Measurements from ENCODE around the gene CFAP251.
A peak's percentile ranks its signal among the peaks of the same experiment; 100 is the strongest.

Gene CFAP251

DNA sequence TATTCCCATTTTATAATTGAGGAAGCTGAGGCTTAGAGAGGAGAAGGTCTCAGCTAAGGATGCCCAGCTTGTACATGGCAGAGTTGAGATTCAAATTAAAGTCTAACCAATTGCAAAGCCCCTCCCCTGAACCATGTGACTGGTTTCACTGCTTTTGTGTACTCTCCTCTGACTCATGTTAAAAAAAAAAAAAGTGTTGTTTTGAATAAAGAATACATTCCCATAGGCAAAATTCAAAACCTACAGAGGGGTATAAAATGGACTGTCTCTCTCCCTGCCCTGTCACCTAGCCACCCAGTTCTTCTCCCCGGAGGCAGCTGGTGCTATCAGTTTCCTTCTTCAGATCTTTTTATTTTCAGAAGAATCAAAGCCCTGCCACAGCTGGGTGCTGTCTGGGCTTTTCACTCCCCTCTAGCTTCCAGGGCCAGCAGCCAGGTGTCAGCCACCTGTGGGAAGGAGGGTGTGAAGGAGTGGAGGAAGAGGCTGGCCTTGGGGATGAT is 24.4 kb upstream of the CFAP251 start (continued):
- TF ChIP-seq PRDM6 (tag by site-specific recombination; IDR thresholded peaks at IDR 0.05) (no peak), ZBTB48 (tag by site-specific recombination; IDR thresholded peaks at IDR 0.05) (no peak), GLIS2 (tag by site-specific recombination; IDR thresholded peaks at IDR 0.05) (no peak), ZNF596 (tag by site-specific recombination; IDR thresholded peaks at IDR 0.05) (no peak), SCRT2 (tag by site-specific recombination; IDR thresholded peaks at IDR 0.05) (peak; percentile 87)
- TF ChIP-seq, protein P1, sequence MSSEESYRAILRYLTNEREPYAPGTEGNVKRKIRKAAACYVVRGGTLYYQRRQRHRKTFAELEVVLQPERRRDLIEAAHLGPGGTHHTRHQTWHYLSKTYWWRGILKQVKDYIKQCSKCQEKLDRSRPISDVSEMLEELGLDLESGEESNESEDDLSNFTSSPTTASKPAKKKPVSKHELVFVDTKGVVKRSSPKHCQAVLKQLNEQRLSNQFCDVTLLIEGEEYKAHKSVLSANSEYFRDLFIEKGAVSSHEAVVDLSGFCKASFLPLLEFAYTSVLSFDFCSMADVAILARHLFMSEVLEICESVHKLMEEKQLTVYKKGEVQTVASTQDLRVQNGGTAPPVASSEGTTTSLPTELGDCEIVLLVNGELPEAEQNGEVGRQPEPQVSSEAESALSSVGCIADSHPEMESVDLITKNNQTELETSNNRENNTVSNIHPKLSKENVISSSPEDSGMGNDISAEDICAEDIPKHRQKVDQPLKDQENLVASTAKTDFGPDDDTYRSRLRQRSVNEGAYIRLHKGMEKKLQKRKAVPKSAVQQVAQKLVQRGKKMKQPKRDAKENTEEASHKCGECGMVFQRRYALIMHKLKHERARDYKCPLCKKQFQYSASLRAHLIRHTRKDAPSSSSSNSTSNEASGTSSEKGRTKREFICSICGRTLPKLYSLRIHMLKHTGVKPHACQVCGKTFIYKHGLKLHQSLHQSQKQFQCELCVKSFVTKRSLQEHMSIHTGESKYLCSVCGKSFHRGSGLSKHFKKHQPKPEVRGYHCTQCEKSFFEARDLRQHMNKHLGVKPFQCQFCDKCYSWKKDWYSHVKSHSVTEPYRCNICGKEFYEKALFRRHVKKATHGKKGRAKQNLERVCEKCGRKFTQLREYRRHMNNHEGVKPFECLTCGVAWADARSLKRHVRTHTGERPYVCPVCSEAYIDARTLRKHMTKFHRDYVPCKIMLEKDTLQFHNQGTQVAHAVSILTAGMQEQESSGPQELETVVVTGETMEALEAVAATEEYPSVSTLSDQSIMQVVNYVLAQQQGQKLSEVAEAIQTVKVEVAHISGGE (tag by site-specific recombination; conservative IDR thresholded peaks at IDR 0.05; ENCODE audit: low read depth): no peak

DNA sequence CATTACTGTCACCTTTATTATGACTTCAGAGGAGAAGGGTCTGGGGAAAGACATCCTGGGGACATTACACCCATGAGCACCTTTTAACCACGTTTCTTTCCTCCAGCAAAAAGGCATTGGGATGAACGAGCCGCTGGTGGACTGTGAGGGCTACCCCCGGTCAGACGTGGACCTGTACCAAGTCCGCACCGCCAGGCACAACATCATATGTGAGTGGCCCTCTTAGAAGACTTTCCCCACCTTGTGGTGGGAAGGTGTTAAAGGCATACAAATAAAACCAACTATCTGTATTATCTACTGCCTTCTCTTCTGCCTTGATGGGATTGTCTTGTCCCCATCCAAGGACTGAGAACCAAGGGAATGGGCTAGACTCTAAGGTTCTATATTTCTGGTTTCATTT is 23.8 kb upstream of the CFAP251 start:
- Histone ChIP-seq H3K27ac (ENCODE audit: extremely low read depth, low read depth, low read length) (no peak overlapping the region), H3K4me1 (ENCODE audit: control insufficient read depth, insufficient read depth, low read length) (peaks cover 10% of the 10 kb centered on the region; the same call in 1 of the 2 replicates), H3K9me3 (ENCODE audit: control insufficient read depth, insufficient read depth, low read depth, low read length) (no peaks in the 10 kb centered on the region), H3K36me3 (ENCODE audit: control insufficient read depth in 2 of 2, insufficient read depth in 1 of 2, low read length in 2 of 2) (peaks cover 35 to 42% of the 10 kb centered on the region in 2 experiments), H3K4me3 (ENCODE audit: low read depth, low read length) (no peak overlapping the region)
- POLR2A ChIA-PET: no interaction called here
- CTCF ChIA-PET: interaction anchor here (0.7 to 9.9 kb wide), 5 partner anchors 98 to 191 kb away, joined by 3 to 154 read pairs (median 4); partner anchors contain the start of gene RHOF
- TF ChIP-seq ZNF426 (tag by site-specific recombination; IDR thresholded peaks at IDR 0.05) (no peak), ZNF354C (tag by site-specific recombination; IDR thresholded peaks at IDR 0.05; ENCODE audit: borderline replicate concordance, low read depth) (no peak), ZNF596 (tag by site-specific recombination; IDR thresholded peaks at IDR 0.05) (no peak), TCF7L2 (IDR thresholded peaks at IDR 0.05; ENCODE audit: borderline replicate concordance, low read depth, low read length) (no peak), ZSCAN16 (tag by site-specific recombination; IDR thresholded peaks at IDR 0.05) (no peak), ZNF184 (tag by site-specific recombination; IDR thresholded peaks at IDR 0.05) (no peak), ZNF473 (tag by site-specific recombination; IDR thresholded peaks at IDR 0.05) (no peak), KLF16 (tag by site-specific recombination; IDR thresholded peaks at IDR 0.05) (no peak), ZNF701 (tag by site-specific recombination; IDR thresholded peaks at IDR 0.05) (no peak), ZBTB44 (tag by site-specific recombination; IDR thresholded peaks at IDR 0.05) (no peak)
- TF ChIP-seq, protein P2, sequence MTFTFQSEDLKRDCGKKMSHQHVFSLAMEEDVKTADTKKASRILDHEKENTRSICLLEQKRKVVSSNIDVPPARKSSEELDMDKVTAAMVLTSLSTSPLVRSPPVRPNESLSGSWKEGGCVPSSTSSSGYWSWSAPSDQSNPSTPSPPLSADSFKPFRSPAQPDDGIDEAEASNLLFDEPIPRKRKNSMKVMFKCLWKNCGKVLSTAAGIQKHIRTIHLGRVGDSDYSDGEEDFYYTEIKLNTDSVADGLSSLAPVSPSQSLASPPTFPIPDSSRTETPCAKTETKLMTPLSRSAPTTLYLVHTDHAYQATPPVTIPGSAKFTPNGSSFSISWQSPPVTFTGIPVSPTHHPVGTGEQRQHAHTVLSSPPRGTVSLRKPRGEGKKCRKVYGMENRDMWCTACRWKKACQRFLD (tag by site-specific recombination; IDR thresholded peaks at IDR 0.05): no peak
- TF ChIP-seq, protein P3, sequence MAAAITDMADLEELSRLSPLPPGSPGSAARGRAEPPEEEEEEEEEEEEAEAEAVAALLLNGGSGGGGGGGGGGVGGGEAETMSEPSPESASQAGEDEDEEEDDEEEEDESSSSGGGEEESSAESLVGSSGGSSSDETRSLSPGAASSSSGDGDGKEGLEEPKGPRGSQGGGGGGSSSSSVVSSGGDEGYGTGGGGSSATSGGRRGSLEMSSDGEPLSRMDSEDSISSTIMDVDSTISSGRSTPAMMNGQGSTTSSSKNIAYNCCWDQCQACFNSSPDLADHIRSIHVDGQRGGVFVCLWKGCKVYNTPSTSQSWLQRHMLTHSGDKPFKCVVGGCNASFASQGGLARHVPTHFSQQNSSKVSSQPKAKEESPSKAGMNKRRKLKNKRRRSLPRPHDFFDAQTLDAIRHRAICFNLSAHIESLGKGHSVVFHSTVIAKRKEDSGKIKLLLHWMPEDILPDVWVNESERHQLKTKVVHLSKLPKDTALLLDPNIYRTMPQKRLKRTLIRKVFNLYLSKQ (tag by site-specific recombination; IDR thresholded peaks at IDR 0.05; ENCODE audit: borderline replicate concordance): no peak
- TF ChIP-seq, protein P4, sequence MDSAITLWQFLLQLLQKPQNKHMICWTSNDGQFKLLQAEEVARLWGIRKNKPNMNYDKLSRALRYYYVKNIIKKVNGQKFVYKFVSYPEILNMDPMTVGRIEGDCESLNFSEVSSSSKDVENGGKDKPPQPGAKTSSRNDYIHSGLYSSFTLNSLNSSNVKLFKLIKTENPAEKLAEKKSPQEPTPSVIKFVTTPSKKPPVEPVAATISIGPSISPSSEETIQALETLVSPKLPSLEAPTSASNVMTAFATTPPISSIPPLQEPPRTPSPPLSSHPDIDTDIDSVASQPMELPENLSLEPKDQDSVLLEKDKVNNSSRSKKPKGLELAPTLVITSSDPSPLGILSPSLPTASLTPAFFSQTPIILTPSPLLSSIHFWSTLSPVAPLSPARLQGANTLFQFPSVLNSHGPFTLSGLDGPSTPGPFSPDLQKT (IDR thresholded peaks at IDR 0.05; ENCODE audit: borderline replicate concordance, low read depth, low read length): no peak
- TF ChIP-seq, protein P5, sequence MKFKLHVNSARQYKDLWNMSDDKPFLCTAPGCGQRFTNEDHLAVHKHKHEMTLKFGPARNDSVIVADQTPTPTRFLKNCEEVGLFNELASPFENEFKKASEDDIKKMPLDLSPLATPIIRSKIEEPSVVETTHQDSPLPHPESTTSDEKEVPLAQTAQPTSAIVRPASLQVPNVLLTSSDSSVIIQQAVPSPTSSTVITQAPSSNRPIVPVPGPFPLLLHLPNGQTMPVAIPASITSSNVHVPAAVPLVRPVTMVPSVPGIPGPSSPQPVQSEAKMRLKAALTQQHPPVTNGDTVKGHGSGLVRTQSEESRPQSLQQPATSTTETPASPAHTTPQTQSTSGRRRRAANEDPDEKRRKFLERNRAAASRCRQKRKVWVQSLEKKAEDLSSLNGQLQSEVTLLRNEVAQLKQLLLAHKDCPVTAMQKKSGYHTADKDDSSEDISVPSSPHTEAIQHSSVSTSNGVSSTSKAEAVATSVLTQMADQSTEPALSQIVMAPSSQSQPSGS (tag by site-specific recombination; IDR thresholded peaks at IDR 0.05; ENCODE audit: low read depth): no peak
- TF ChIP-seq, protein P6, sequence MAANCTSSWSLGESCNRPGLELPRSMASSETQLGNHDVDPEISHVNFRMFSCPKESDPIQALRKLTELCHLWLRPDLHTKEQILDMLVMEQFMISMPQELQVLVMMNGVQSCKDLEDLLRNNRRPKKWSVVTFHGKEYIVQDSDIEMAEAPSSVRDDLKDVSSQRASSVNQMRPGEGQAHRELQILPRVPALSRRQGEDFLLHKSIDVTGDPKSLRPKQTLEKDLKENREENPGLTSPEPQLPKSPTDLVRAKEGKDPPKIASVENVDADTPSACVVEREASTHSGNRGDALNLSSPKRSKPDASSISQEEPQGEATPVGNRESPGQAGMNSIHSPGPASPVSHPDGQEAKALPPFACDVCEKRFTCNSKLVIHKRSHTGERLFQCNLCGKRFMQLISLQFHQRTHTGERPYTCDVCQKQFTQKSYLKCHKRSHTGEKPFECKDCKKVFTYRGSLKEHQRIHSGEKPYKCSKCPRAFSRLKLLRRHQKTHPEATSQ (tag by site-specific recombination; IDR thresholded peaks at IDR 0.05): no peak
